HuH-7 (cell line): ENCODE measurements around the gene UBQLN1.

Experiments
- DNase-seq: peaks from one replicate; pipeline ENCODE4 v3.0.0; 2011; ENCODE audit warnings: low spot score

The UBQLN1 gene

DNA sequence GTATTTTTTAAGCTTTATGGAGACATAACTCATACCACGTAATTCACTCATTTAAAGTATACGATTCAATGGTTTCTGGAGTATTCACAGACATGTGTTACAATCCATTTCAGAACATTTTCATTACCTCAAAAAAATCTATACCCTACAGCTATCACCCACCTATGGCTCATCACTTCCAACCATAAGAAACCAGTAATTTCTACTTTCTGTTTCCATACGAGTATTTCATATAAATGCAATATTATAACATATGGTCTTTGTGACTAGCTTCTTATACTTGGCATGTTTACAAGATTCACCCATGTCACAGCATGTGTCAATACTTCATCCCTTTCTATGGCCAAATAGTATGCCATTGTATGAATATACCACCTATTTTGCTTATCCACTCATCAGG, 18.8 kb downstream of the UBQLN1 start:
- no peak for DNase-seq

DNA sequence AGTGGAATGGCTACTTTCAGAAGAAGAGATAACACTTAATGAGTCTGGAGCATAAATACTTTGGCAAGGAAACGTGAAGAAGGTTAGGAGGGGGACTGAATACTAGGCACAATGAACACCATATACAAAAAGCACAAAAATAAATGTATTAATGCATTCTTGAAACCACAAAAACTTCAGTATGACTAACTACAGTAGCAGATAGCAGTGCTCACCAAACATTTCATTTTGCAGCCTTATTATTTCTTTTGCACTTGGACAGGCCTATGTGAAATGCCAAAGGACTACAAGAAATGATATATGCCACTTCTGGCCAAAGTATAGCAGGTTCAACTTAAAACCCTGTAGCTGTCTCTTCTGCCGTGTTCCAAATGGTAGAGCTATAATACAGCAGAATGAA, 26.3 kb downstream of the UBQLN1 start:
- DNase-seq = no peak

DNA sequence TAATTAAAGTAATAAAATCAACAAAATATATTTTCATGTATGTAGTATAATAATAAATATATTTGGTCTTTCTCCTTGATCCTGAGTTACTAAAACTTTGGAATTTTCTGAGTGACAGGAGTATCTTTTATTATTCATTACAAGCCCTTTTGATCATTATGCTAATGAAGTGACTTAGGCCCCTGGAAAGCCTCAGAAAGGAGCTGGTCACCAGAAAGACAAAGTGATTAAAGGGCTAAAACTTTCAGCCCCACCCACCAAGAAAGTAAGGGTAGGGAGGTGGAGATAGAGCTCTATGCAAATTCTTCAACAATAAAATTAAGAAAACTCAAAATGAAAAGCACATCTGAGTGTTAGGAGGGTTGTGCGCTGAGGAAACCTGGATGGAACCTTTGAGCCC, 27.5 kb downstream of the UBQLN1 start:
- DNase-seq = no peak

DNA sequence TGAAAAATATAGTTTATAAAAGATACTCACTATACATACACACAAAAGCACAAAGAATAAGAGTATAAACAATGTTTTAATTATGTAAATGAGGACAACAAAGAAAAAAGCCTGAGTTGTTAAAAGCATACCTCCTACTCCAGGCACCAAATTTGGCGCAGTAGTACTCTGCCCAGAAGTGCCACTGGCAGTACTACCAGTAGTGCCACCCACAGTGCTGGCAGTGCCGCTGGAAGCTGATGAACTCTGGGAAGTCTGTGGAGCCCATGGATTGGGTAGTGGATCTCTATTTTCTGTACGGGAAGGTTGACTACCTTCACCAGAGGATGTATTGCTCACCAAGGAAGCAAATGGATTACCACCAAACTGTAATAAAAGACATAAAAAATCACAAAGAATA, 30.2 kb downstream of the UBQLN1 start:
- DNase-seq = no peak

DNA sequence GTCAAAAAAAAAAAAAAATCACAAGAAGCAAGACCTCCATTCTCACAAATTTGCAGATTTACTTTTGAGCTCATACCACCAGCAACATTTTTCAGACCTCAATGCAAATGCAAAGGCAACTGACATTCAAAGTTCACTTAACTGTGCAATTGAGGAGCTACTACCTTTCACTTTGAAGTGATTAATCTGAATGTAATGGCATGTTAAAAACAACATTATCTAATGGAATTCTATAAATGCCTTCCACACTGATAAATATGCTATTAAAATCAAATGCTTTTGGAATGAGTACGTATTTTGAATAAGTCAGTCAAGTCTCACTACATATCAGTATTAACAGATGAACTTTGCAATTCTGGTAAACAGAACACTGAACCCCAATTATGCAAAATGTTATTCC, 32.3 kb downstream of the UBQLN1 start:
- no peak for DNase-seq

DNA sequence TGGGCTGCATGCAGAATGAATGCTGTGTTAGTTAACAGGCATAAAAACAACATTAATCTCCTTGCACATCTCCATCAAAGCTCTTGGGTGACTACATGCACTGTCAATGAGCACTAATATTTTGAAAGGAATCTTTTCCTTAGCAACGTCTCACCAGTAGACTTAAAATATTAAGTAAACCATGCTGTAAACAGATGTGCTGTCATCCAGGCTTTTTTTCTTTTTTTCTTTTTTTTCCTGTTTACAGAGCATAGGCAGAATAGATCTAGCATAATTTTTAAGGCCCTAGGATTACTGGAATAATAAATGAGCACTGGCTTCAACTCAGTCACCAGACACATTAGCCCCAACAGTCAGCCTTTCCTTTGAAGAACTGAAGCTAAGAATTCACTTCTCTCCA, 36.3 kb downstream of the UBQLN1 start:
- no peak for DNase-seq

DNA sequence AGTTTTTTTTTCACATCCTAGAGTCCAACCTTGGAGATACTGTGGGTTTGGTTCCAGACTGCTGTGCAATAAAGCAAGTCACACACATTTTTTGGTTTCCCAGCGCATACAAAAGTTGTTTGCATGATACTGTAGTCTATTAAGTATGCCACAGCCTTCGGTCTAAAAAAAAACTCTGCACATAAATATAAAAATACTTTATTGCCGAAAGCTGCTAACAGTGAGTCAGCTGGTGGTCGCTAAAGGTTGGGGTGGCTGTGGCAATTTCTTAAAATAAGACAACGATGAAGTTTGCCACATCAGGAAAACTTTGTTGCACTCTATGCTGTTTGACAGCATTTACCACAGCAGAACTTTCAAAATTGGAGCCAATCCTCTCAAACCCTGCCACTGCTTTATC, 37.4 kb downstream of the UBQLN1 start:
- no peak for DNase-seq

DNA sequence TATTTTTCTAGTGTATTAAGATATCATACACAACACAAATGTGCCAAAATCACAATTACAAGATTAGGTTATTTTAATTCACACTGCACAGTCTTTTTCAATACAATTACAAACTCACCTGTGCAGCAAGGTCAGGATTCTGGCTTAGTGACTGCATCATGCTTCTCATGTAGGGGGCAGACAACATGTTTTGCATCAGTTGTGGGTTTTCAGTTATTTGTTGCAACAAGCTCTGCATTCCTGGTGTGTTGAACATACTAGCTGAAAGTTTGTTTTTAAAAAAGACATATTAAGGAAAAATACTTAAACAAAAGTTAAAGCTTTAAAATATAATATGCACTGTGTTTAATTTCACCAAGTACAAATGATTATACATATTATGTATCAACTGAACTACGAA, 38.7 kb downstream of the UBQLN1 start:
- no peak for DNase-seq

DNA sequence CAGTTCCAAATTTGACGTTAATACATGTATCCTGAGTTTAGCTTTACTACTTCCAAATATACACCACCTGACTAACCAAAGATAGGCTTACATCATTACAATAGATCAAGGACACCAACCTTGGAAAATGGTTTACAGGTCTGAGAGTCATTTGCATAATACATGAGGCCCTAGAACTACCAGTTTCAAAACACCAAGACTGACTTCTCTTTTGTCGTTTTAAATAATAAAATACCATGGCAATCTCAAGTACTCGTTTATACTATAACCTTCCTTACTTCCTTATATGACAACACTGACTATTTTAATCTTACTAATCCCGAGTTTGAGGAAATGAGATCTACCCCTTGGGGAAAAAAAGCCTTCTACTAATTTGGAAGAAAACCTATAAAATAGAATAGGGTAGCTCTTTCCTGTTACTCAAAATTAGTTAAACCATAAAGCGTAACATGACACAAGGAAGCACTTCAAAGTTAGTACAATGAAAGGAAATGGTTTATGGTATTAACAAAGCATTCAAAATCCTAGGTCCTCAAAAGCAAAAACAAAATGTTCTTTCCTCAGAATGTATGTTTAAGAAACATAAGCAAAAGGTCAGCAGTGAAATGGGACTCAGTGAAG, 42.1 kb downstream of the UBQLN1 start:
- DNase-seq = no peak

DNA sequence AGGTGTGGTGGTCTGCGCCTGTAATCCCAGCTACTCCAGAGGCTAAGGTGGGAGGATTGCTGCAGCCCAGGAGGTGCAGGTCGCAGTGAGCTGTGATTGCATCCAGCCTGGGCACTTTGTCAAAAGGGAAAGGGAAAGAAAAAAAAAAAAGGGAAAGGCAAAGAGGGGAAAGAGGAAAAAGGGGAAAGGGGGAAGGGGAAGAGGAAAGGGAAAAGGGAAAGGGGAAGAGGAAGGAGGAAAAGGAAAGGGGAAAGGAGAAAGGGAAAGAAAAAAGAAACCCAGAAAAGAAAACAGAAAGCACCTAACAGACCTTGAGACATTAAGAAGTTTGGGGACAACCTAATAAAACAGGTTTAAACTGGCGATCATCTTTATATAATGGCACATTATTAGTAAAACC, 44.8 kb downstream of the UBQLN1 start:
- DNase-seq = no peak

DNA sequence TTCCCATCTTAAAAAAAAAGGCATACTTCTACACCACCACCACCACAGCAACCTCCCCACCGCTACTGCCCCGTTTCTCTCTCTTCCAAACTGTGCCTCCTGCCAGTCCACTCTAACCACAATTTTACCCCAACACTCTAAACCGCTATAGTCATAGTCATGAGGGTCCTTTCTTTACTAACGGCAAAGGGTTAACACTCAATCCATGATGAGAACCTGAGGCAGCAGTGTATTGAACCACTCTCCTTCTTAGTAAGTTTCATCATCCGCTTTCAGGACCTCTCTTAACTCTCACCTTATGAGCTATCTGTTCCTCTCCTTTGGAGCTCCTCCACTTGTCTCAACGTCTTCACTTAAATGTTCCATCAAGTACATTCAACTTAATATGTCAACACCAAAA, 50.8 kb downstream of the UBQLN1 start:
- no peak for DNase-seq

DNA sequence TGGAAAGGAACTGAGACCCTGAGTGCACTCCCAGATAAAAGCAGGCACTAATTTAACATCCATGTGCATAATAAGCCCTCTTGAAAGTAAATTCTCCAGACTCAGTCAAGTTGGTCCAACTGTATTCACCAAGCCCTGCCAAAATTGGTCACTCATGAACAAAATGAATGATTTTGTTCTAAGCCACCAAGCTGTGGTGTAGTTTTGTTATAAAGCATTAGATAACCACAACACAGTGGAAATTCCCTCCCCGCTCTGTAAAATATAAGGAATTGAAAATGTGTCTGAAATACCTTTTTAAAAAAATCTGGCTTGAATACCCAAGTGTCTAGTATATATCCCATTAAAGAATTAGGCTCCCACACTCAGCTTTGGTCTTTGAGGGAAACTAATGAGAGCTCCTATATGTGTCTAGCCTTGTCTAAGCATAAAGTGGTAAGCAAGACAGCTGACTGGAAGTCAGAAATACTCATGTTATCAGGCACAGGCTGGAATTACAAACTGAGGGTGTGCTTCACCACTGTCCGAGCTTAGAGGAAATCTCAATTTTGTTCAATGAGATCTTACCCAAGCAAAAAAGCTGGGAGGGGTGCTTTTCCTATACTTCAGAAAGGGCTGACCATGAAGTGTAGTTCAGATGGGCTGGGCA, 51.6 kb downstream of the UBQLN1 start:
- DNase-seq = no peak

DNA sequence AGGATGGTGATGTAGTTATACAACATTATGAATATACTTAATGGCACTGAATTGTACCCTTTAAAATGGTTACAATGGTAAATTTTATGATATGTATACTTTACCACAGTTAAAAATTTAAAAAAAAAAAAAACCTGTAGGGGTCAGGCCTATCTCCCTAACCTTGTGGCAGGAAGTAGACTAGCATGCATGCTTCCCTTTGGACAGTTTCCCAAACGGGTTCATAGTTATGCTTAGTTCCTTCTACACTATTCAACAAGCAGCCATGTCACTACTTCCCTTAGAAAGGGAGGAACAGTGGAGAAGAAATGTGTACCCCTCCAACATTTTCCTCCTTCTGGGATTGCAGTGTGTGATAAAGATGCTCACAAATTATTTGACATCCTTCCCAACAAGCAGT, 52.3 kb downstream of the UBQLN1 start:
- no peak for DNase-seq

DNA sequence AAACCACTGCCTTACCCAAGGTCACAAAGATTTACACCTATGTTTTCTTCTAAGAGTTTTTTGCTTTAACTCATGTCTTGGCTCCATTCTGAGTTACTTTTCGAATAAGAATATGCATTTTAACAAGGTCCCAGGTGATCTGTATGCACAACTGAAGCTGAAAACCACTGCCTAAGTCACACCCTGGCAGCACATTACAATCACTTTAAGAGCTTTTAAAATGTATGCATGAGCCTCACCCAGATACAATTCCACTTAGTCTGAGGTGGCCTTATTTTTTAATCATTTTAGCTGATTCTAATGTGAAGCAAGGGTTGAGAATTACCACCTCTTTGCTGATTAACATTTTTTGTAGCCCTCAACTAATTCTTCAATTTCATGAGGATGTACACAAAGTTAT, 55.3 kb downstream of the UBQLN1 start:
- no peak for DNase-seq

DNA sequence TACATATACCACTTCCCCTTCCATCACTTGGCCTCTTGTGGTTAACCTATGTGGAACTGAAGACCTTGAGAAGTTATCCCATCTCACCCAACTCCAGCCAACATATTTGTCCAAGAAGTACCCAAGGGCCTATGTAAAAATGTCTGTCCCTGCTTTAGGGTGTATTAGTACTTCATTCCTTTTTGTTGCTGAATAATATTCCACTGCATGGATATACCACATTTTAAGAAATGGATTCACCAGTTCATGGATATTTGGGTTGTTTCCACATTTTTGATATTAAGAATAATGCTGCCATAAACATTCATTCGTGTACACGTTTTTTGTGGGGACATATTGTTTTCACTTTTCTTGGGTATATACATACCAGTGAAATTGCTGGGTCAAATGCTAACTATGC, 56.2 kb downstream of the UBQLN1 start:
- DNase-seq = no peak

DNA sequence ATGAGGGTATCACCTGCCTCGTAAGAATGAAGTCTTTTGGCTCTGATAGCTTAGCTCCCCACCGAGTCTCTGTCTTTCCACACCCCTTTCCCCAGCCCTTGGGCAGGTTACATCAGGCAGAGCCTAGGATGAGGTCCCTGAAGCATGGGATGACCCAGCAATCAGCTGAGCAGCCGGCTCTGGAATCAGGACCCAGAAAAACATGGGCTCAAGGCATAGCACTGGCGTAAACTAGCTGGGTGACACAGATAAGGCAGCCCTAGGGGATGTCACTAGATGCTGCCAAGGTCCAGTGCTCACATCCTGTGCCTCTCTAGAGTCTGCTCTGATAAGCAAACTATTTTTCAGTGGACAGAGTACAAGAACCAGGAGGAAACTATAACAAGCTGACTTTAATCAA, 58.2 kb downstream of the UBQLN1 start:
- DNase-seq = no peak

DNA sequence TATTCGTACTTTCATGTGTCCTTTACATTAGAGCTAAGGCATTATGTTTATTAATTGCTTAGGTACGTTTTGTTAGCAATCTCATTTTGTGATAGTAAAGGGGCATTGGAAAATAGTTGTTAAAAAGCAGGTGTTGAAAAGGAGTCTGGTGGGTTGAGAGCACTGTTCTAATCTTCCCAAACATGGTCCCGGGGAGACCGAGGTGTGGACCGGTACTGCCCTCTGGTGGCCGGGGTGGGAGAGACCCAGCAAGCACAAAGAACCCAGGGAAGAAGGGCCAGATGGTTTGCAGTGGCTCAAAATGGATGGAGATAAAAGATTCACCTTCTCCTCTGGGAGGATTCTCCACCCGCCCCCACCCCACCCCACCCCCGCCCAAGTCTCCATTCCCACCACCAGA, 58.7 kb downstream of the UBQLN1 start:
- peak; percentile 66 for DNase-seq

DNA sequence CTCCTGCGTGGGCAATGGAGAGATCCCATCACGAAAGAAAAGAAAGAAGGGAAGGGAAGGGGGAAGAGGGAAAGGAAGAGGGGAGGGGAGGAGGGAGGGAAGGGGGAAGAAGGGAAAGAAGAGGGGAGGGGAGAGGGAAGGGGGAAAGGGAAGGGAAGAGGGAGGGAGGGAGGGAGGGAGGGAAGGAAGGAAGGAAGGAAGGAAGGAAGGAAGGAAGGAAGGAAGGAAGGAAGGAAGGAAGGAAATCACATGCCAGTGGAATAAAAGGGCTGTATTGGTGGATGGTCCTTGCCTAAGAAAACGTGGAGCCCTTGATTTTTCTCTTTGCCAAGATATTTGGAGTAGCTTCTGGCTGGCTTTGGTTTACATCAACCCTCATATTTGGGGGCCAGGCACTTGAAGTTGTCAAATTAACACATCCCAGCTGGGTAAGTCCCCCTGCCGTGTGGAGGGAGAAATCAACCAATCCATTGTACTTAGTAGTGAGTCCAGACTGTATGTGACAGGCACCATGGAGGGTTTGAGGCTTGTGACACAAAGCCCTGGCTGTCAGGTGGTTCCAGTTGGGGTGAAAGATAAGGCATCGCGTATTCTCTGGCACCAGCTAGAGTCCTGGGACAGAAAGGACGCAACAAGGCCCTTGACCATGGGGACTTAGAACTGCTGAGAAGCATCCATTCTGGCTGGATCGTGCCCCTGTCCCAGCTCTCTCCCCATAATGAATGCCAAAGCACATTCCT, 61.1 kb downstream of the UBQLN1 start:
- DNase-seq = no peak

DNA sequence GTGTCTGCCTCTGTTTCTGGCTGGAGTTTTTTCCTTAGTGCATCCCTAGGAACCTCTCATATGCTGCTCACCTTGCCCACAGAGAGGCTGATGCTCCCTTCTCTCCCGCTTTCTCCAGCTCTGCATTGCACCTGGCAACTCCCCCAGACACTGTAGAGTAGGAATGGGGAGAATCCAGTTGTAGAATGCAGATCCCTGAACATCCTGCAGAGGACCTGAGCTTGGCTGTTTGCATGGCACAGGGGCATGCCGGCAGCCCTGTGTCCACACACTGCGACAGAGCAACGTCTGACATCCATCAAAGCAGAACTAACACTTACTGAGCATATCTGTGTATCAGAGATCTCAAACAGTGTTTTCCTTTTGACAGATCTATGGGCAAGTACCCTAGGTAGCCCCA, 65.0 kb downstream of the UBQLN1 start:
- no peak for DNase-seq

DNA sequence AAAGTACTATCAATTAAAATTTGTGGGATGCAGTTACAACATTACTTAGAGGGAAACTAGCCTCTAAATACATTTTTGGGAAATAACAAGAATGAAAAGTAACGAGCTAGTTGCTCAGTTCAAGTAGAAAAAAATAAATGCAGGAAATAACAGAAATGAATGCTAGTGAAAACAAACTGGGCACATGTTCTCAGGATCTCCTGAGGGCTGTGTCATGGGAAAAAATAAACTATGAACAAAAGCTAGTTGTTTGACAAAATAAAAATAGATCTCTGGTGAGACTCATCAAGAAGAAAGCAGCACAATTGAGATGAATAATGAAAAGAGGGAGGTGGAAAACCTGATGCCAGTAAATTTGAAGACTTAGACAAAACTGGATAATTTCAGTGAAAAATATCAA, 68.5 kb downstream of the UBQLN1 start:
- no peak for DNase-seq

DNA sequence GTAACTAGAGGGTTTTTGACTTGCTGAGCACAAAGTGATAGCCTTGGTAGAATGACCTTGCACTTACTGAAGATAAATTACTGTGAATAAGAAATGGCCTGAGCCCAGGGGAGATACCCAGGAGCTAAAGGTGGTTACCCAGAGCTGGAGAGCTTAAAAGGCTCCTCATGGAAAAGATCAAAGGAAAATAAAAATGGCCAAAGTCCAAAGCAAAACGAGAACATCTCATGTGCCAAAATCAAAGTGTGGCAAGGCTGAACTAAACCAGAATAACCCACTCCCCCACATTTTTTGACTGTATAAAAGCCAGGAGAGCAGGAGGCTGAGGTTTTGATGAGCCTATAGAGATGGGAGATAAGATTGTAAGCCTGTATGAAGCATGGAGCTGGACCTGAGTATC, 70.4 kb downstream of the UBQLN1 start:
- no peak for DNase-seq

DNA sequence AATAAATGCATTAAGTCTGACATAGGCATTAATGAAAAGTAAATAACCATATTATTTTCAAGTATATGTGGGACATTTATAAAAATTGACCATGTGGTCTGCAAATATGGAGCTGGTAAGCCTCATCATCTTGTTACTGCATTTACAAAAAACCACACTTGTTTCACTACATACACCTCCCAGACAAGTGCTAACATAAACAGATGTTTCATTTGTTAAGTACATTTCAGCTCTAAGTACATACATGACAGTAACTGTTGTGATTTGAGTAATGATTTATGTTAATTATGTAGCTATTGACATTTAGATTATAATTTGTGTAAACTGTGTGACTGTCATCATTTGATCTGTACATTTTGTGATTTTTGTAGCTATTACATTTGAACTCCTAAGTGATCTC, 70.9 kb downstream of the UBQLN1 start:
- no peak for DNase-seq

DNA sequence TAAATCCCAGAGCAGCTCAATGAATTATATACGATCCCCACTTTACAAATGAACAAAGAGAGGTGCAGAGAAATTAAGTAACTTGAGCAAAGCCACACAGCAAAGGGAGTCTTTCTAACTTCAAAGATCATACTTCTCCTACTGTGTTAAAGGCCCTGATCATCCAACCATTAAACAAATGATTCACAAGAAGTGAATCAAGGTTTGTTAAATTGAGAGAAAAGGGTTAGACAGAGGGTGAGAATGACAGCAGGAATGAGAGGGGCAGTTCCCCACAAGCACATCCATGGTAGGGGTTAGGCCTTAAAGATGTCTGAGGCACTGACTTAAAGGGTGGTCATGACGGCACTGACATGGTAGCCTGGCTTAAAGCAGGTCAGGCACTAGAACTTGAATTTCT, 74.1 kb downstream of the UBQLN1 start:
- DNase-seq = no peak

DNA sequence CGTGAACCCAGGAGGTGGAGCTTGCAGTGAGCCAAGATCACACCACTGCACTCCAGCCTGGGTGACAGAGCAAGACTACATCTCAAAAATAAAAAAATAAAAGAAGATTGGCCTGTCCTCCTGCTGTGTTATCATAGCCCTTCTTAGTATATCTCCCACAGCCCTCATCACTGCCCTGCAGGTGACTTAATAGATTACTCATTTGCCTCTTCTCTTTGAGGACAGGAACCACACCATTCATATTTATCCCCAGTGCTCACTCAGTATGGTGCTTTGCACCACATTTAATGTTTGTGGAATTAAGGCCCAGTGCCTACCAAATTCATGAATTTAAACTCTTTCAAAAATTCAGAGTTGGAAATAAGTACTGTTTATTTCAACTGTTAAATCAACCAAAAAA, 74.5 kb downstream of the UBQLN1 start:
- no peak for DNase-seq
